Heart left ventricle (tissue), 13 donors: ENCODE measurements around the gene ACVR1.

ENCODE experiments used
- CTCF ChIP-seq, 12 donors: fragments of 200-600 bp; sonication (generic) in 4 of 12; IDR thresholded peaks; one replicate each; pipeline versions ENCODE4 v1.5.0 to v1.8.0; 2018 to 2022; ENCODE audit warnings: antibody characterized with exemption in 12 of 12, mild to moderate bottlenecking in 5 of 12
- POLR2A ChIP-seq, 2 donors: fragments of 450-650 bp; IDR thresholded peaks; one replicate each; pipeline ENCODE4 v1.6.1; 2017; ENCODE audit warnings: antibody characterized with exemption in 2 of 2, mild to moderate bottlenecking in 2 of 2, moderate library complexity in 2 of 2
- donor health status: ischemic (EF 13 %, LVEDD 7.1; RV severe dilation, severe dysfunction).
- donor health status: DM: no; HTN: yes; CAD: no.
- donor health status: DM: no; HTN: no; CAD: no.
- donor health status: ischemic (EF 25% LVEDD 6.9; RV normal size, moderate dysfunction).
- donor health status: ischemic (EF 25% LVEDD 5.7; RV mildly dilated, moderate dysfunction).
- donor health status: ischemic (EF 35%, LVEDD 5.7; RV mildly dilated, moderate dysfunction).
- donor health status: nonischemic (EF 11% LVEDD 7.7; RV severe dilation, severe dysfunction).
- donor health status: DM: yes; HTN: yes; CAD: no.
- donor health status: PGD.
- donor health status: ischemic (EF 29% LVEDD 5.4; RV normal size, mild dysfunction).
- donor health status: nonischemic (EF 23%, LVEDD 6.1; RV moderate dilation, normal function).

GRCh38 chr2:157920736-157921135 is 44.6 kb upstream of the ACVR1 start:
- TF ChIP-seq CTCF (IDR thresholded peaks at IDR 0.05) (no peak), POLR2A (IDR thresholded peaks at IDR 0.05) (no peak)
